Cortex of kidney (tissue), 1 donor: ENCODE results near the gene GSAP.
"Not testable (repeated sequence)": the region's sequence is repeated elsewhere in the genome, so short reads cannot be mapped to it uniquely, and the experiment has no call there.

Experiments used
- DNase-seq: peaks from one replicate; lab custom pipeline; 2025; lab: John Stamatoyannopoulos, UW

GSAP gene

GRCh38 chr7:77282897-77283296, 133.3 kb downstream of the GSAP start:
- no peak for DNase-seq

- no peak for DNase-seq
These were observed 134.2 kb downstream of the GSAP start for GRCh38 chr7:77281780-77282478.

- DNase-seq = no peak
These were observed 140.0 kb downstream of the GSAP start for GRCh38 chr7:77276120-77276519.

DNA sequence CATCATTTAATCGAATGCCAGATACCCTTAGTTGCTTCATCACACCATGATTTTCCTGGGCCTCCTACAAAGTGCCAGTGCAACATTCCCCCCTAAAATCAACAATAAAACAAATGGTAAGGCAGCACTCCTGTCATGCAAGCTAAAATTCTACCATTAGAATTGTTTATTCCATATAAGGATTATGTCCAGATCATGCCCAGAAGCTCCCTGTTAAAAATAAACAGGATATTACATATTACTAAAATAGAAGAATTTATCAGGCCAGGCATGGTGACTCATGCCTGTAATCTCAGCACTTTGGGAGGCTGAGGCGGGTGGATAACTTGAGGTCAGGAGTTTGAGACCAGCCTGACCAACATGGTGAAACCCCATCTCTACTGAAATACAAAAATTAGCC, 140.5 kb downstream of the GSAP start:
- DNase-seq = not testable (repeated sequence)

- DNase-seq = no peak
These were observed 144.4 kb downstream of the GSAP start for GRCh38 chr7:77271766-77272165.

DNA sequence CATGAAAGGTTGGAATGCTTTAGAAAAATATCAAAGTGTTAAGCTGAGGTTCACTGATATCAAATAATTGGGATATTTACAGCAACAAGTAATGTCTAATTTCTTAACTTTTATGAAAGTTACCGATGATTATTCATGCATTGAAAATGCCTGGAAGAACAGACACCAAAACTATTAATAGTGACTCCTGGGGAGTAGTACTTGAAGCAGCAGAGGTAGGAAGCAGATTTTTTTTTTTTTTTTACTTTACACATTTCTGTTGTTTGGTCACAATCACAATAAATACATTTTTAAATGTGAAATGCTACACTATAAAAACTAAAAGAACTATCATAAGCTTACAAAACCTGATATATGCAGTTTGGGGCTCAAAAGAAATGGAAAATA, 146.1 kb downstream of the GSAP start:
- no peak for DNase-seq

GRCh38 chr7:77269360-77270093, 146.6 kb downstream of the GSAP start:
- no peak for DNase-seq

DNA sequence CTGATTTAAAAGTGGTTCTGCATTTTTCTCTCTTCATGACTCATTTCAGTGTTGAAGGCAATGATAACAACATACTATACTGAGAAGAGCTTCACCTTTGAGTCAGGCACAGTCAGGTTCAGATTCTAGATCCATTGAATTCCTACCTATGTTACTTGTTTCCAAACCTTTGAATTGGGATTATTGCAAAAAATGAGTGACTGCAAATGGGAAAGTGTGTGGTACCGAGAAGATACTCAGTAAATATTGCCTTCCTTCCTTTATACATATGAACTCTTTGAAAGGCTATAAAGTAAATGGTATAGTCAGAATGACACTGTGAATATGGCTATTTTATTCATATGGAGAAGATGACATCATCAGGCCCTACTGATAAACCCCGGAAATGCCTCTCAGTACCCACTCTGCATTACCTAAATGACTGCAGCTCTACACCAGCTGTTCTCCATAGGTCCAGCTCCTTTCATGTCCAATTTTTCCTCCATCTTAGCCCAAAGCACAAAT, 149.8 kb downstream of the GSAP start:
- no peak for DNase-seq

- DNase-seq = no peak
These were observed 150.5 kb downstream of the GSAP start for GRCh38 chr7:77265666-77266065.

DNA sequence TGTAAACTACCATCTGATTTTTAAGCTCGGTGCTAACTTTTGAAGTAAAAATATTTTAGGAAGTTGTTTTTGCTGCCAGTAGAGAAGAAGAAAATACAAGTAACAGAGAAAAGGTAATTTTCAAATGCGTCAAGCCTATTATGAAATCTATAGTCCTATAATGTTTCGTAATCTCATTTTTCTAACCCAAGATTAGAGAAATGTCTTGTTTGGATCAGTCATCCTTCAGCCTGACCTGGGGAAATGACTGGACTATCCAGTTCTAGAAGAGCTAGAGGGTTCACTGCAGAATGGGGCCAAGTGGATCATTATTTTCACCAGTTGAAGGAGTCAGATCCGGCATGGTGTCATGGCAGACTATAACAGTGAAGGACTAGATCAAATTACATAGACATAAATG, 153.8 kb downstream of the GSAP start:
- DNase-seq = no peak
